GM19468 (cell line): ENCODE results near the gene TICAM2.

Experiments used
- ATAC-seq: cut with Tn5 transposase; IDR thresholded peaks from one replicate; pipeline ENCODE4 v1.9.1; 2021; ENCODE audit warnings: mild to moderate bottlenecking, moderate library complexity, moderate number of reproducible peaks; ENCODE audit not compliant: unreplicated experiment; ENCODE audit errors: extremely low read depth

TICAM2 gene

GRCh38 chr5:115575167-115576070 lies 26.9 kb downstream of the TICAM2 start:
- no peak for ATAC-seq

- ATAC-seq = no peak
These were observed 29.1 kb downstream of the TICAM2 start for GRCh38 chr5:115573133-115573532.

- ATAC-seq = no peak
These were observed 30.8 kb downstream of the TICAM2 start for GRCh38 chr5:115571441-115571878.

- no peak for ATAC-seq
These were observed 33.6 kb downstream of the TICAM2 start for GRCh38 chr5:115568668-115569067.

- no peak for ATAC-seq
These were observed 37.0 kb downstream of the TICAM2 start for GRCh38 chr5:115565233-115565632.

- no peak for ATAC-seq
These were observed 41.1 kb downstream of the TICAM2 start for GRCh38 chr5:115561176-115561575.

GRCh38 chr5:115559524-115559923 lies 42.8 kb downstream of the TICAM2 start:
- no peak for ATAC-seq

GRCh38 chr5:115558388-115558956 lies 43.8 kb downstream of the TICAM2 start:
- ATAC-seq = no peak

GRCh38 chr5:115557667-115558387 lies 44.5 kb downstream of the TICAM2 start:
- no peak for ATAC-seq

GRCh38 chr5:115556276-115556675 lies 46.0 kb downstream of the TICAM2 start:
- no peak for ATAC-seq

GRCh38 chr5:115555084-115555633 lies 47.1 kb downstream of the TICAM2 start:
- no peak for ATAC-seq

- ATAC-seq = no peak
These were observed 49.2 kb downstream of the TICAM2 start for GRCh38 chr5:115553082-115553481.

- ATAC-seq = no peak
These were observed 50.9 kb downstream of the TICAM2 start for GRCh38 chr5:115551415-115551814.

- ATAC-seq = no peak
These were observed 53.1 kb downstream of the TICAM2 start for GRCh38 chr5:115549154-115549553.

- ATAC-seq = no peak
These were observed 53.6 kb downstream of the TICAM2 start for GRCh38 chr5:115548683-115549082.

GRCh38 chr5:115545351-115545882 lies 56.9 kb downstream of the TICAM2 start:
- no peak for ATAC-seq

GRCh38 chr5:115544436-115545350 lies 57.6 kb downstream of the TICAM2 start, which contains the start of gene FEM1C:
Gene FEM1C, minus strand, starts transcription at chr5:115544775. Its CDS starts 1,282 bp downstream, at chr5:115543493.
- ATAC-seq = peak; percentile 97

GRCh38 chr5:115544043-115544435 lies 58.2 kb downstream of the TICAM2 start:
- ATAC-seq = no peak

- ATAC-seq = peak; percentile 44
These were observed 58.8 kb downstream of the TICAM2 start for GRCh38 chr5:115543365-115544042.
